PFSK-1 (cell line): ENCODE data around the gene INPP4B.

ENCODE experiments used
- FOXP2 ChIP-seq: optimal IDR thresholded peaks from 2 replicates; pipeline ENCODE3; 2011; ENCODE audit warnings: borderline replicate concordance, control low read depth, inconsistent platforms; ENCODE audit not compliant: insufficient read depth; ENCODE audit errors: extremely low read length, extremely low read depth
- POLR2AphosphoS5 ChIP-seq: IDR thresholded peaks from 2 replicates; pipeline ENCODE4 v1.6.1; 2012; ENCODE audit warnings: low read depth, mild to moderate bottlenecking, control low read depth, low read length, moderate library complexity
- REST ChIP-seq, 2 experiments: IDR thresholded peaks; 2 replicates each; pipeline versions ENCODE4 v1.6.1 to v1.8.0; 2011 to 2012; ENCODE audit warnings: low read depth in 2 of 2, low read length in 2 of 2, control low read depth in 1 of 2, inconsistent platforms in 1 of 2, mild to moderate bottlenecking in 1 of 2, moderate library complexity in 1 of 2; ENCODE audit not compliant: insufficient read depth in 1 of 2
- SIN3A ChIP-seq: IDR thresholded peaks from 2 replicates; pipeline ENCODE4 v1.6.1; 2012; ENCODE audit warnings: mild to moderate bottlenecking, low read length, moderate library complexity, borderline replicate concordance; ENCODE audit not compliant: insufficient read depth
- TAF1 ChIP-seq: IDR thresholded peaks from 2 replicates; pipeline ENCODE4 v1.6.1; 2012; ENCODE audit warnings: low read length, control low read depth, borderline replicate concordance; ENCODE audit not compliant: insufficient read depth

INPP4B gene

DNA sequence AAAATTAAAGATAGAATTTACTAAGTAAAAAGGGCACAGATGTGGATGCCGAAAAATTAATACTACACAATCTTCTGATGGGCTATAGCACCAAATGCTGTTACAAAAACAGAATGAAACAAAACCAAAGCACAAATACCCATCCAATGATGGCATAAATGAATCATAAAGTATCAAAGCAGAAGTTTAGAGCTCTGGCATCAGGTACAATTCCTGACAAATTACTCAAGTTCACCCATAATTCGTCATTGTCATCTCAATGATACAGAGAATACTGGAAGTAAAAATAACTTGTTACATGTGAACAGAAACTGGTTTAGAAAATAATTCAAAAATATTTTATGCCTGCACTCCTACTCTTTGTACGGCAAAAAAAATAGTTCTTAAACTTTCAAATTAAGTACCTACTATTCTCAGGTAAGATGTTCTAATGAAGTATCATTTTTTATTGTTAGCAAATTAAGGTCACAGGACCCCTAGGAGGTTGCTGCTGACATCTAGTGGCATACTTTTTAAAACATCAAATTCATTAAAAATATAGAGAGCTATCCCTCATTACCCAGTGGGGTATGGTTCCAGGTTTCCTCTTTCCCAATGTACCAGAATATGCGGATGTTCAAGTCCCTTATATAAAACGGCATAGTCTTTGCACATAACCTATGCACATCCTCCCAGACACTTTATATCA is 126.1 kb downstream of the INPP4B start:
- no peak for TF ChIP-seq TAF1
- no peak for TF ChIP-seq SIN3A
- no peak for TF ChIP-seq POLR2AphosphoS5
- no peak for TF ChIP-seq FOXP2
- TF ChIP-seq REST (IDR thresholded peaks at IDR 0.05; ENCODE audit: insufficient read depth in 1 of 2, low read depth in 2 of 2, low read length in 2 of 2) = no peak

- TF ChIP-seq FOXP2 (no peak), TAF1 (no peak), POLR2AphosphoS5 (no peak), SIN3A (no peak), REST (IDR thresholded peaks at IDR 0.05; ENCODE audit: insufficient read depth in 1 of 2, low read depth in 2 of 2, low read length in 2 of 2) (no peak)
Measured at GRCh38 chr4:142718981-142719380, 127.1 kb downstream of the INPP4B start.

GRCh38 chr4:142715727-142716126 is 130.4 kb downstream of the INPP4B start:
- no peak for TF ChIP-seq REST (IDR thresholded peaks at IDR 0.05; ENCODE audit: insufficient read depth in 1 of 2, low read depth in 2 of 2, low read length in 2 of 2)
- no peak for TF ChIP-seq TAF1
- no peak for TF ChIP-seq SIN3A
- TF ChIP-seq FOXP2 = no peak

DNA sequence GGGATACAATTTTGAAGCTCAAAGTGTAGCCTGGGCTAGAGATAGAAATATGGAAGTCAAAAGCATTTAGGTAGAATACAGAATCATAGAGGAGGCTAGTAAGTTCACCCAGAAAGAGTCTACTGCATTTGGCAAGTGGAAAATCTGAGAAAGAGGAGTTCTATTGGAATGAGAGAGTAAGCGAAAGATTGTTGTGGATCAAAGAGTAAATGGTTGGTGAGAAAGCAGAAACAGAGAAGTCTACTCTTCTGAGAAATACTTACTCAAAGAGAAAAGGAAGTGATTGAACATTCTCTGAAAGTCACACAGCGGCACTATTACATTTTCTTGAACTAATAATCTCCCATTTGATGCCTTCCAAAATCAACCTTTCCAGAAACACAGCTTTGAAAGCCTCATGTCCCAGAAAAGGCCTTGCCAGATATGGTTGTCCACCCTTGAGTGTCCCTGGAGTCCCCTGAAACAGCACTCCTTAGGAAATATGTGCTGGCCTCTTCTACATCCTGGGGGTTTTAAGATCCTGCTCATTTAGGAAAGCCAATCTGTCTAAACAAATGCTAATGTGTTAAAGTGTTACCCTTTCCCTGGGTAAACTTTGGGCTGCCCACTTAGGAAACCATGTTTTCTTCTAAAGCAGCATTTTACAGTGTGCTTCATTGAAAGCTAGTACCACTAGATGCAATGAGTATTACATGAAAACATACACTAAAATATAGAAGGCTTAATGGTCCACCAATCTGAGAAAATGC is 132.6 kb downstream of the INPP4B start:
- TF ChIP-seq SIN3A (no peak), POLR2AphosphoS5 (no peak), TAF1 (no peak), FOXP2 (no peak), REST (IDR thresholded peaks at IDR 0.05; ENCODE audit: insufficient read depth in 1 of 2, low read depth in 2 of 2, low read length in 2 of 2) (no peak)
